ENCODE data around the gene NRXN2. TPM values are rescaled to one million over a fixed set of nuclear protein-coding genes. Genes with fewer than 3 reads are reported as not detected.
A peak's percentile ranks its signal among the peaks of the same experiment; 100 is the strongest.

NRXN2 gene
- total RNA-seq, 2 experiments from 2014 or later = 0.07 to 0.22 TPM

DNA sequence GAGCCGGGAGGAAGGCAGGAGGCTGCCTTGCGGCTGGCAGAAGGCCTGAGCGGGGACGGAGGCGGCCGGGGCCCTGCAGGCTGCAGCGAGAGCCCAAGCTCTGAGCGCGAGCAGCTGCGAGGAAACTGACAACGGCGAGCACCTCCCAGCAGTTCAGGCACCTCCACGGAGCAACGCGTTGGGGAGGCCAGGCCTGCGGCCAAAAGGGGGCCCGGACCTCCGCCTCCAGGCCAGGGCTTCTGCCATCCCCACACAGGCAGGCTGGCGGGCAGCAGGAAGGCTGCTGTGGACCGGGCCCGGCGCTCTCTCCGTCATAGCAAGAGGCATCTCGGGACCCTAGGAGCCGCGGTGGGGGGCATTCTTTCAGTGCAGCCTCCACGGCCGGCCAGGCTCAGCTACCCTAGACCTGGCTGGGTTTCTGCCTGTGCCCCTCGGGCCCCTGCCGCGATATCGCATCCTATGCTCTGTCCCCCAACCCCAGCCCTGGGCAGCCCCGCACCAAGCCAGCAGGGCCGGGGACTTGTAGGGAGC, 154.9 kb downstream of the NRXN2 start:
- Mint-ChIP-seq H3K4me3 (no peak overlapping the region), H3K27ac (no peak overlapping the region), H3K4me1 (ENCODE audit: low read depth) (no peaks in the 10 kb centered on the region), H3K27me3 (peaks cover 3% of the 10 kb centered on the region), H3K36me3 (ENCODE audit: low read depth) (no peaks in the 10 kb centered on the region), H3K9me3 (no peaks in the 10 kb centered on the region)
- TF ChIP-seq, protein P1, sequence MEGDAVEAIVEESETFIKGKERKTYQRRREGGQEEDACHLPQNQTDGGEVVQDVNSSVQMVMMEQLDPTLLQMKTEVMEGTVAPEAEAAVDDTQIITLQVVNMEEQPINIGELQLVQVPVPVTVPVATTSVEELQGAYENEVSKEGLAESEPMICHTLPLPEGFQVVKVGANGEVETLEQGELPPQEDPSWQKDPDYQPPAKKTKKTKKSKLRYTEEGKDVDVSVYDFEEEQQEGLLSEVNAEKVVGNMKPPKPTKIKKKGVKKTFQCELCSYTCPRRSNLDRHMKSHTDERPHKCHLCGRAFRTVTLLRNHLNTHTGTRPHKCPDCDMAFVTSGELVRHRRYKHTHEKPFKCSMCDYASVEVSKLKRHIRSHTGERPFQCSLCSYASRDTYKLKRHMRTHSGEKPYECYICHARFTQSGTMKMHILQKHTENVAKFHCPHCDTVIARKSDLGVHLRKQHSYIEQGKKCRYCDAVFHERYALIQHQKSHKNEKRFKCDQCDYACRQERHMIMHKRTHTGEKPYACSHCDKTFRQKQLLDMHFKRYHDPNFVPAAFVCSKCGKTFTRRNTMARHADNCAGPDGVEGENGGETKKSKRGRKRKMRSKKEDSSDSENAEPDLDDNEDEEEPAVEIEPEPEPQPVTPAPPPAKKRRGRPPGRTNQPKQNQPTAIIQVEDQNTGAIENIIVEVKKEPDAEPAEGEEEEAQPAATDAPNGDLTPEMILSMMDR (IDR thresholded peaks at IDR 0.05) = no peak
- ChIA-PET CTCF (no interaction called here), POLR2A (no interaction called here)
- no peak for DNase-seq
- ATAC-seq = no peak
- intact Hi-C loops (cut with micrococcal nuclease) = no loop called here

DNA sequence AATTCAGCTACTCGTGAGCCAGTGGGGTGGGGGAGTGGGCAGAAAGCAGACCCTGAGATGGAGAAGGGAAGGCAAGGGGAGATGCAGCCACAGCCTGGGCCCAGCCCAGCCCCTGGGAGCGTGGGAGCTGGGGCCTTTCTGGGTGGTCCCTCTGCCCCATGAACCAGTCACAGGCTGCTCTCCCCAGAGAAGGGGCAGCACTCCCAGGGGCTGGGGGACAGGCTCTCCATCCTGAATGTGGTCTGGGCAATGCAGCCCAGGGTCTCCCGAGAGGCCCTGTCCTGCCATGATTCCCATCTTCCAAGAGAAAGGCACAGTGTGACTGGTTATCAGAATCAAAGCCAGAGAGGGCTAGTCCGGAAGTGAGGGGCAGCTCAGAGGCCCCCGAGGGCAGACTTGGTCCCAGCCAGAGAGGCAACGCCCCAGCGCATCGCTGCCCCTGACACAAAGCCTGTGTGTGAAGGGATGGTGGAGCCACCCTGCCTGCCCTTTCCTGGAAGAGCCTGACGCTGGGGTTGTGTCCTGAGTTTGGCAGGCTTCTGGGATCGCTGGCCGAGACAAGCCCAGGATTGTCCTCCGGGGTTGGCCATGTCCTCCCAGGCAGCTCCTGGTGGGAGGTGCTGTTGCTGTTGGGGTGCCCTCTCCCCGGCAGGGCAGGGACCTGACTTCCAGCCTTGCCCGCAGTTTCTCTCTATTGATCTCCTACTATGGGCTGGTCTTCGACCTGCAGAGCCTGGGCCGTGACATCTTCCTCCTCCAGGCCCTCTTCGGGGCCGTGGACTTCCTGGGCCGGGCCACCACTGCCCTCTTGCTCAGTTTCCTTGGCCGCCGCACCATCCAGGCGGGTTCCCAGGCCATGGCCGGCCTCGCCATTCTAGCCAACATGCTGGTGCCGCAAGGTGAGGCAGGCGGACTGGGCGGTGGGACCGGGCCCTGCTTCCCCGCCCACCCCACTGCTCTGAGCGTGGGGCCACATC, 155.8 kb downstream of the NRXN2 start:
- intact Hi-C loops (cut with micrococcal nuclease) = no loop called here
- no peaks in the 10 kb centered on the region for H3K27me3 Mint-ChIP-seq
- ChIA-PET POLR2A (no interaction called here), CTCF (interaction anchor here (0.6 to 0.9 kb wide), 2 partner anchors 7 to 13 kb away, joined by 3 read pairs; no protein-coding TSS in a partner anchor)
- TF ChIP-seq, protein P1 (IDR thresholded peaks at IDR 0.05) = no peak
- no peak overlapping the region for H3K27ac Mint-ChIP-seq
- H3K9me3 Mint-ChIP-seq = no peaks in the 10 kb centered on the region
- H3K36me3 Mint-ChIP-seq (ENCODE audit: low read depth) = no peaks in the 10 kb centered on the region
- DNase-seq = no peak
- no peak for ATAC-seq
- no peak overlapping the region for H3K4me3 Mint-ChIP-seq
- no peaks in the 10 kb centered on the region for H3K4me1 Mint-ChIP-seq (ENCODE audit: low read depth)

DNA sequence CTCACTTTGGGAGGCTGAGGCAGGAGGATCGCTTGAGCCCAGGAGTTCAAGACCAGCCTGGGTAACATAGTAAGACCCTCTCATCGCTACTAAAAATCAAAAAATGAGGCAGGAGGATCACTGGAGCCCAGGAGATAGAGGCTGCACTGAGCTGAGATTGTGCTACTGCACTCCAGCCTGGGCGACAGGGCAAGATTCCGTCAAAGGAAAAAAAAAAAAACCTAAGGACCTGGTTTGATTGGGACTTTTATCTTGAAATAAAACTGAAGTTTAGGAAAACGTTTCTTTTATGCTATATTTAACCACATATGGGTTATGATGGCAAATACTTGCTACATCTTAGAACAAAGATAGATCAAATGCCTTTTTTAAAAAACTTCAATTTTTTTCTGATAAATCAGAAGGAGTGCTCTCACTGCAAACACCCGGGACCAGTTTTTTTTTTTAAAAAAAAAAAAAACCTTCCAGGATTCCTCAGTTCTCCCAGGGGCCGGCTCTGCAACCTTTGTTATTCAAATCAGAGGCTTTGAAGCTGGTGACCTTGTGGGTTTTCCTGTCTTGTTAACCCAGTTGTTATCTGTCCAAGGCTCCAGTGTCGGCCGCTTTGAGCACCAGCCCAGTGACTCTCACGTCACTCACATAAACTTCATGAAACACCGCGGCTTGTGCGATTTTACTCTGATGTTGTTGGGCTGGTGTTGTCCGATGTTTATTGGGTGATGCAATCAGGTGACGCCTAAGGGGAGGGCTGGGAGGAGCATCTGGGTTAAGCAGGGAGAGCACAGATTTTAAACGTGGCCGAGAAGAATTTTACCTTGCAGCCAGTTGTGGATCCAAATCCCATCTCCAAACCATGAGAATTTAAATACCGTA, 156.7 kb downstream of the NRXN2 start:
- TF ChIP-seq, protein P1 (IDR thresholded peaks at IDR 0.05) = no peak
- H3K4me3 Mint-ChIP-seq = no peak overlapping the region
- no peaks in the 10 kb centered on the region for H3K4me1 Mint-ChIP-seq (ENCODE audit: low read depth)
- ATAC-seq (peak; percentile 76), DNase-seq (peak; percentile 43)
- ChIA-PET POLR2A (no interaction called here), CTCF (interaction anchor here (0.6 to 0.8 kb wide), 2 partner anchors 8 to 14 kb away, joined by 3 read pairs; no protein-coding TSS in a partner anchor)
- intact Hi-C loops (cut with micrococcal nuclease) = no loop called here
- H3K36me3 Mint-ChIP-seq (ENCODE audit: low read depth) = no peaks in the 10 kb centered on the region
- no peaks in the 10 kb centered on the region for H3K27me3 Mint-ChIP-seq
- no peak overlapping the region for H3K27ac Mint-ChIP-seq
- H3K9me3 Mint-ChIP-seq = no peaks in the 10 kb centered on the region

DNA sequence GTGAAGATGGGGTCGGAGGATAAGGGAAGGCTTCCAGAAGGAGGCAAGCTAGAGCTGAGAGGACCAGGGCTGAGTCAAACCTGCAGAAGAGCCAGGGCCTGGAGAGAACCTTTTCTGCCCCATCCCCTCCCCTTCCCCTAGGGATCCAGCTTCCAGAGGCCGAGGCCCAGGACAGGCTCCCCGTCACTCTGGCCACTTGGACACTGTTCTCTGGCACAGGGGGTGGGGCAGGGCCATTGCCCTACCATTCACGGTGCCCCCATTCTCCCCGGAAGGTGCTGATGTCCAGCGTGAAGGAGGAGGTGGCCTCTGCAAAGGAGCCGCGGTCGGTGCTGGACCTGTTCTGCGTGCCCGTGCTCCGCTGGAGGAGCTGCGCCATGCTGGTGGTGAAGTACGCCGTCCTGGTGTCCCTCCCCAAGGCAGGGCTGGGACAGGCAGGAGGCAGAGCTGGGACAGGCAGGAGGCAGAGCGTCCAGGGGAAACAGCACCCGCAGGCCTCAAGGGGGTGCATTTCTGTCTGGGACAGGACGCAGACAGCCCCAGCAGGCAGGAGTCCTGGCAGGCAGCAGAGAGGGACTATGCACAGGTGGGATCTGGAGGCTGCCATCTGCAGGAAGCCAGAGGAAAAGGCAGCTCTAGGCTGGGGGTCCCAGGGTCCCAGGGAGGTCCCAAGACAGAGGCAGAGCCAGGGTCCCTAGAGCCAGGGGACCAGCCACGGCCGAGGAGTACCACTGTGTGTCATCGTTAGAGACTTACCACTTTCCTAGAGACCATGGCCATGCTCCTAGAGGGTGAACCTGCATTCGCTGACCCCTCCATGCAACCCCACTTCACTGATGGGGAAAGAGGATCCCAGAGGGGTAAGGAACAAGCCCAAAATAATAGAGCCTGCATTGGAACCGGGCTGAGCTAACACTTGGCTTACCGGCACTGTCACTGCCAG, 157.8 kb downstream of the NRXN2 start:
- ATAC-seq = no peak
- Mint-ChIP-seq H3K4me1 (ENCODE audit: low read depth) (no peaks in the 10 kb centered on the region), H3K27ac (no peak overlapping the region), H3K27me3 (no peaks in the 10 kb centered on the region), H3K9me3 (no peaks in the 10 kb centered on the region), H3K4me3 (no peak overlapping the region), H3K36me3 (ENCODE audit: low read depth) (no peaks in the 10 kb centered on the region)
- ChIA-PET POLR2A (interaction anchor here (0.6 kb wide), 1 partner anchor 32 kb away, joined by 3 read pairs; no protein-coding TSS in a partner anchor), CTCF (interaction anchor here (0.8 kb wide), 1 partner anchor 16 kb away, joined by 3 read pairs; no protein-coding TSS in a partner anchor)
- intact Hi-C loops (cut with micrococcal nuclease) = no loop called here
- DNase-seq = no peak
- TF ChIP-seq, protein P1 (IDR thresholded peaks at IDR 0.05) = no peak
